HPDE6-E6E7 (cell line): Measurements from ENCODE around the gene VEGFA.
"Not testable (repeated sequence)": the region's sequence is repeated elsewhere in the genome, so short reads cannot be mapped to it uniquely, and the experiment has no call there.

ENCODE experiments used
- DNase-seq: peaks from one replicate; pipeline ENCODE4 v3.0.0; 2011; ENCODE audit warnings: missing footprints; ENCODE audit errors: extremely low spot score

VEGFA gene

GRCh38 chr6:43803055-43803782 lies 33.2 kb downstream of the VEGFA start:
- no peak for DNase-seq

DNA sequence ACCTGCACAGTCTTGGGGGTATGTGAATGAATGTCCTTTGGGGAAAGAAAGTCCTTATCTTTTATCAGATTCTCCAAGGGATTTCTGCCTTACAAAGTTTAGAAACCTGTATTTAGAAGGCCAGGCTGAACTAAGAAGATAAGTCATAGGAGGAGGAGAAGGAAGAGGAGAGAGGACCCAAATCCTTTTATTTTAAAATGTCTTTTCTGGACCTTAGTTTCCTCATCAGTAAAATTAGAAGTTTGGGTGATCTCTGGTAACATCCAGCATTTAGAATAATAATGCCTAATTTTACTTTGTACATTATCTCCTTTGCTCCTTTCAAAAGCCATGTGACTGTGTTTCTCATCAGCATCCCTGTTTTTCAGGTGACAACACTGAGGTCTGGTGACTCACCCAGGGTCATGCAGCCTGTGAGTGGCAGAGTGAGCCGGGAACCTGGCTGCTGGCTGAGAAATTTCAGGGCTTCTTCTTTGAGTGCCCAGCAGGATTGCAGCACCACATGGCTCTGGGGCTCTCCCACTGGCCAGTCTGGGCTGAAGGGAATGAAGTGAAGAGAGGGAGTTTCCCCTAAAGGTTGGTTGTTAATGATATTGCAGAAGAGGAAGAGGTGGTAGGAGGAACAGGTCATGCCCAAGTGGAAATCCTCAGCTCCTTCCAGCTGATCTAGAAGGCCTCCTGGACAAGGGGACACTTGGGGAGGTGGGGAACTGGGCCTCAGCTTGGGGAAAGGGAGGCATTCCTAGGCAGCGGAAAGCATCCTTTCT lies 34.0 kb downstream of the VEGFA start:
- DNase-seq, result no peak

- DNase-seq, result no peak
Measured at GRCh38 chr6:43804550-43805223, 34.7 kb downstream of the VEGFA start.

DNA sequence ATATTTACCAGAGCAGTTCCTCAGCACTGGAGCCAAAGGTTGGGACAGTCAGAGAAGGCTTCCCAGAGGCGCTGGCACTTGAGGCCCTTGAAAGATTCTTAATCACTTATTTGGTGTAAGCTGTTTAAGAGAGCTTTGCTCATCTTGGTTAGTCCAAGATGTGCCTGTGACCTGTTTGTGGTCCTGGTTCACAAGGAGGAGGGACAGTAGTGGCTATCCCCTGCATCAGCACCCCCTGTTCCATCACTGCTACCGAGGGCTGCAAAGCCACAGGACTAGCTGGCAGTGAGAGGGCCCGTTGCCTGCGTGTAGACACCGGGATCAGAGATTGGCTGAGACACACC lies 35.7 kb downstream of the VEGFA start:
- no peak for DNase-seq

GRCh38 chr6:43806043-43806757 lies 36.2 kb downstream of the VEGFA start:
- no peak for DNase-seq

GRCh38 chr6:43806758-43807227 lies 36.8 kb downstream of the VEGFA start:
- no peak for DNase-seq

- no peak for DNase-seq
Measured at GRCh38 chr6:43807228-43808061, 37.4 kb downstream of the VEGFA start.

DNA sequence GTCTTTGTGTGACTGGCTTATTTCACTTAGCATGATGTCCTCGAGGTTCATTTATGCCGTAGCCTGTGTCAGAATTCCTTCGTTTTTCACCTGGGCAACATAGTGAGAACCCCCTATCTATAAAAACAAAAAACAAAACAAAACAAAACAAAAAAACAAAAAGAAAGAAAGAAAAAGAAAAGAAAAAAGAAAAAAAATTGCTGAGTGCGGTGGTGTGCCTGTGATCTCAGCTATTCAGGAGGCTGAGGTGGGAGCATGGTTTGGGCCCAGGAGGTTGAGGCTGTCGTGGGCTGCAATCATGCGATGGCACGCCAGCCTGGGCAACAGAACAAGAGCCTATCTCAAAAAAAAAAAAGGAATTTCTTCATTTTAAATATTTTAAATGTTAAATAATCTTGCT lies 38.4 kb downstream of the VEGFA start:
- DNase-seq, result no peak

- DNase-seq, result no peak
Measured at GRCh38 chr6:43809417-43810305, 39.6 kb downstream of the VEGFA start.

- DNase-seq, result no peak
Measured at GRCh38 chr6:43810965-43811732, 41.1 kb downstream of the VEGFA start.

- DNase-seq, result no peak
Measured at GRCh38 chr6:43811733-43812099, 41.7 kb downstream of the VEGFA start.

DNA sequence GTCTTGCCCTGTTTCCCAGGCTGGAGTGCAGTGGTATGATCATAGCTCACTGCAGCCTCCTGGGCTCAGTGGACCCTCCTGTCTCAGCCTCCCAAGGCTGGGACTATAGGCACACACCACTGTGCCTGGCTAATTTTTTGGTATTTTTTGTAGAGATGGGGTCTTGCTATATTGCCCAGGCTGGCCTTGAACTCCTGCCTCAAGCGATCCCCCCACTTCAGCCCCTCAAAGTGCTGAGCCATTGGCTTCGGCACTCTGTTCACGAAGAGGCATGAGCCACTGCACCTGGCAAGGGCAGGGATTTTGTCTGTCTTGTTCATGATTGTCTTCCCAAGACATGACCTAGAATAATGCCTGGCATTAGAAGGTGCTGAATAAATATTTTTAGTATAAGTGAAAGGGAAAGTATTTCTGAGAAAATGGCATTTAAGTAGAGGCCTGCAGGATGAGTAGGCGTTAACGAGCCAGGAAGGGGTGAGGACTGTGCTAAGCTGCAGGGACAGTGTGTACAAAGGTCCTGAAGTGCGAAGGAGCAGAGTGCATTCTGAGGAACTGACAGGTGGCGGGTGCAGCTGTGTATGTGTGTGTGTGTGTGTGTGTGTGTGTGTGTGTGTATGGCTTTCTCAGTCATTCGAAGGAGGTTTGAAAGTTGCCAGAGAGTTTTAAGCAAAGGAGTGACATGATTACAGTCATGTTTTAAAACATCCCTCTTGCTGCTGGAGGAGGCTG lies 43.0 kb downstream of the VEGFA start:
- DNase-seq, result no peak

GRCh38 chr6:43814111-43814510 lies 44.1 kb downstream of the VEGFA start:
- DNase-seq, result no peak

DNA sequence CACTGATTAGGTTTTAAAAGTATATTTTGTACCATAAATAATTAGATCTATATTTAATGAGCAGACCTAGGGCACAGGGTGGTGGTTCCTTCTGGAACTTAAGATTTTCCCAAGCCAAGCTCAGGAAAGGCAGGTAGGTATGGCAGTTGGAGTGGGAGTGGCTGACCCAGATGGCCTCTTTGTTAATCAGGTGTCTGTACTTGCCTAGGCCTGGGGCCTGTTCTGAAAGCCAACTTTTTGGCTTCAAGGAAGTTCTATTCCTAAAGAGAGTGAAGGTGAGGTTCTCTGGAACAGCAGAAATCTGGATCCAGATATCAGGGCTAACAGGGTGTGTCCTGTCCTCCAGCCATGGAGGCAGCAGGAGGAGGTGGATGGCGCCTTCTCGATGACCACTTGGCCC lies 44.9 kb downstream of the VEGFA start:
- DNase-seq, result no peak

DNA sequence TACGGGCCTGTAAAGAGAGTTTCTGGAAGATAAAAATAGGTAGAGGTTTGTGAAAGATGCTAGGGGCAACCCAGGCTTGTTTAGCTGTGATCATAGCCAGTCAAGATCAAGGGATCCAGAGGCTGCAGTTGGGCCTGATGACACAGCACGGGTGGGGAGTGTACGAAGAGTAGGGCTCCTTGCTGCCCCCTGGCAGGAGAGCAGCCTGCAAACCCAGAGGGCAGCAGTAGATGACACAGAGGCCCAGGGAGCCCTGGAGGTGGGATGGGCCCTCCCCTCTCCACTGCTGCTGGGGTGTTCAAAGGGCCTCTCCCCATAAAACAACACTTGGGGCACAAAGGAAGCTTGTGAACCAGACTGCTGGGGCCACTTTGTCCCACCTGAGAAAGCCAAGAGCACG lies 47.2 kb downstream of the VEGFA start:
- peak; percentile 41 for DNase-seq

GRCh38 chr6:43818973-43819372 lies 49.0 kb downstream of the VEGFA start:
- DNase-seq, result not testable (repeated sequence)

GRCh38 chr6:43819958-43820357 lies 49.9 kb downstream of the VEGFA start:
- DNase-seq, result no peak

GRCh38 chr6:43820486-43820885 lies 50.5 kb downstream of the VEGFA start:
- no peak for DNase-seq
